ENCODE data around the gene ZNF330. TPM values are rescaled to one million over a fixed set of nuclear protein-coding genes. Genes with fewer than 3 reads are reported as not detected.
"Not testable (repeated sequence)": the region's sequence is repeated elsewhere in the genome, so short reads cannot be mapped to it uniquely, and the experiment has no call there.

ZNF330 gene
- total and polyA plus RNA-seq, 2 donors: 32.4 to 36.0 TPM

GRCh38 chr4:141223418-141223817, 2.7 kb downstream of the ZNF330 start:
- Histone ChIP-seq H3K27me3 (ENCODE audit: control insufficient read depth in 2 of 2, insufficient read depth in 1 of 2, low read length in 1 of 2) (no peaks in the 10 kb centered on the region), H3K36me3 (ENCODE audit: control insufficient read depth in 2 of 2, insufficient read depth in 2 of 2, low read length in 1 of 2) (peaks cover 0 to 28% of the 10 kb centered on the region in 2 donors), H3K27ac (ENCODE audit: low read depth in 1 of 2, low read length in 1 of 2) (no peak overlapping the region), H3K4me1 (ENCODE audit: control insufficient read depth in 2 of 2, insufficient read depth in 2 of 2, low read length in 2 of 2) (peaks cover 0 to 6% of the 10 kb centered on the region in 2 donors), H3K4me3 (ENCODE audit: low read length in 2 of 2) (no peak overlapping the region), H3K9me3 (ENCODE audit: control insufficient read depth in 2 of 2, insufficient read depth in 1 of 2, low read length in 1 of 2) (no peaks in the 10 kb centered on the region)
- DNase-seq (ENCODE audit: low read depth in 6 of 9, low spot score in 9 of 9): no peak
- WGBS: 100% methylated on average over 1 of the region's 1 CpG

- not testable (repeated sequence) for H3K27me3 ChIP-seq (ENCODE audit: control insufficient read depth in 2 of 2, insufficient read depth in 1 of 2, low read length in 1 of 2); H3K4me3 ChIP-seq (ENCODE audit: low read length in 2 of 2); DNase-seq (ENCODE audit: low read depth in 6 of 9, low spot score in 9 of 9); H3K9me3 ChIP-seq (ENCODE audit: control insufficient read depth in 2 of 2, insufficient read depth in 1 of 2, low read length in 1 of 2); H3K4me1 ChIP-seq (ENCODE audit: control insufficient read depth in 2 of 2, insufficient read depth in 2 of 2, low read length in 2 of 2); H3K27ac ChIP-seq (ENCODE audit: low read depth in 1 of 2, low read length in 1 of 2)
- peaks cover 4 to 60% of the 10 kb centered on the region in 2 donors for H3K36me3 ChIP-seq (ENCODE audit: control insufficient read depth in 2 of 2, insufficient read depth in 2 of 2, low read length in 1 of 2)
- 98% methylated on average over 5 of the region's 5 CpGs for WGBS
Measured at GRCh38 chr4:141227280-141227679, 6.6 kb downstream of the ZNF330 start.

GRCh38 chr4:141229408-141230101, 8.9 kb downstream of the ZNF330 start:
- Histone ChIP-seq H3K36me3 (ENCODE audit: control insufficient read depth in 2 of 2, insufficient read depth in 2 of 2, low read length in 1 of 2) (peaks cover 10 to 60% of the 10 kb centered on the region in 2 donors), H3K27ac (ENCODE audit: low read depth in 1 of 2, low read length in 1 of 2) (no peak overlapping the region), H3K27me3 (ENCODE audit: control insufficient read depth in 2 of 2, insufficient read depth in 1 of 2, low read length in 1 of 2) (no peaks in the 10 kb centered on the region), H3K4me1 (ENCODE audit: control insufficient read depth in 2 of 2, insufficient read depth in 2 of 2, low read length in 2 of 2) (no peaks in the 10 kb centered on the region), H3K4me3 (ENCODE audit: low read length in 2 of 2) (no peak overlapping the region), H3K9me3 (ENCODE audit: control insufficient read depth in 2 of 2, insufficient read depth in 1 of 2, low read length in 1 of 2) (no peaks in the 10 kb centered on the region)
- WGBS: over 99% methylated on average over 5 of the region's 5 CpGs
- no peak for DNase-seq (ENCODE audit: low read depth in 6 of 9, low spot score in 9 of 9)

GRCh38 chr4:141233673-141234072, 13.0 kb downstream of the ZNF330 start:
- WGBS: 97% methylated on average over 3 of the region's 3 CpGs
- no peaks in the 10 kb centered on the region for H3K9me3 ChIP-seq (ENCODE audit: control insufficient read depth in 2 of 2, insufficient read depth in 1 of 2, low read length in 1 of 2)
- H3K4me1 ChIP-seq (ENCODE audit: control insufficient read depth in 2 of 2, insufficient read depth in 2 of 2, low read length in 2 of 2): no peaks in the 10 kb centered on the region
- no peak overlapping the region for H3K27ac ChIP-seq (ENCODE audit: low read depth in 1 of 2, low read length in 1 of 2)
- H3K4me3 ChIP-seq (ENCODE audit: low read length in 2 of 2): no peak overlapping the region
- no peaks in the 10 kb centered on the region for H3K27me3 ChIP-seq (ENCODE audit: control insufficient read depth in 2 of 2, insufficient read depth in 1 of 2, low read length in 1 of 2)
- H3K36me3 ChIP-seq (ENCODE audit: control insufficient read depth in 2 of 2, insufficient read depth in 2 of 2, low read length in 1 of 2): peaks cover 18 to 49% of the 10 kb centered on the region in 2 donors
- no peak for DNase-seq (ENCODE audit: low read depth in 6 of 9, low spot score in 9 of 9)

GRCh38 chr4:141238186-141238585, 17.5 kb downstream of the ZNF330 start:
- no peaks in the 10 kb centered on the region for H3K27me3 ChIP-seq (ENCODE audit: control insufficient read depth in 2 of 2, insufficient read depth in 1 of 2, low read length in 1 of 2)
- no peak overlapping the region for H3K4me3 ChIP-seq (ENCODE audit: low read length in 2 of 2)
- peaks cover 14 to 15% of the 10 kb centered on the region in 2 donors for H3K36me3 ChIP-seq (ENCODE audit: control insufficient read depth in 2 of 2, insufficient read depth in 2 of 2, low read length in 1 of 2)
- H3K9me3 ChIP-seq (ENCODE audit: control insufficient read depth in 2 of 2, insufficient read depth in 1 of 2, low read length in 1 of 2): no peaks in the 10 kb centered on the region
- 70% methylated on average over 3 of the region's 3 CpGs for WGBS
- no peaks in the 10 kb centered on the region for H3K4me1 ChIP-seq (ENCODE audit: control insufficient read depth in 2 of 2, insufficient read depth in 2 of 2, low read length in 2 of 2)
- no peak overlapping the region for H3K27ac ChIP-seq (ENCODE audit: low read depth in 1 of 2, low read length in 1 of 2)
- no peak for DNase-seq (ENCODE audit: low read depth in 6 of 9, low spot score in 9 of 9)

GRCh38 chr4:141240259-141240658, 19.6 kb downstream of the ZNF330 start:
- Histone ChIP-seq H3K4me1 (ENCODE audit: control insufficient read depth in 2 of 2, insufficient read depth in 2 of 2, low read length in 2 of 2) (no peaks in the 10 kb centered on the region), H3K27ac (ENCODE audit: low read depth in 1 of 2, low read length in 1 of 2) (no peak overlapping the region)
- 65% methylated on average over 3 of the region's 3 CpGs for WGBS

GRCh38 chr4:141240671-141241070, 20.0 kb downstream of the ZNF330 start:
- WGBS: 83% methylated on average over 2 of the region's 2 CpGs
- no peak overlapping the region for H3K4me3 ChIP-seq (ENCODE audit: low read length in 2 of 2)
- H3K27ac ChIP-seq (ENCODE audit: low read depth in 1 of 2, low read length in 1 of 2): no peak overlapping the region
- no peaks in the 10 kb centered on the region for H3K4me1 ChIP-seq (ENCODE audit: control insufficient read depth in 2 of 2, insufficient read depth in 2 of 2, low read length in 2 of 2)
- DNase-seq (ENCODE audit: low read depth in 6 of 9, low spot score in 9 of 9): no peak
- no peaks in the 10 kb centered on the region for H3K9me3 ChIP-seq (ENCODE audit: control insufficient read depth in 2 of 2, insufficient read depth in 1 of 2, low read length in 1 of 2)
- peaks cover 0 to under 1% of the 10 kb centered on the region in 2 donors for H3K36me3 ChIP-seq (ENCODE audit: control insufficient read depth in 2 of 2, insufficient read depth in 2 of 2, low read length in 1 of 2)
- H3K27me3 ChIP-seq (ENCODE audit: control insufficient read depth in 2 of 2, insufficient read depth in 1 of 2, low read length in 1 of 2): no peaks in the 10 kb centered on the region

More at GRCh38 chr4:141240259-141240658, 19.6 kb downstream of the ZNF330 start:
- no peak for DNase-seq (ENCODE audit: low read depth in 6 of 9, low spot score in 9 of 9)
- Histone ChIP-seq H3K4me3 (ENCODE audit: low read length in 2 of 2) (no peak overlapping the region), H3K36me3 (ENCODE audit: control insufficient read depth in 2 of 2, insufficient read depth in 2 of 2, low read length in 1 of 2) (peaks cover 2 to 3% of the 10 kb centered on the region in 2 donors), H3K27me3 (ENCODE audit: control insufficient read depth in 2 of 2, insufficient read depth in 1 of 2, low read length in 1 of 2) (no peaks in the 10 kb centered on the region), H3K9me3 (ENCODE audit: control insufficient read depth in 2 of 2, insufficient read depth in 1 of 2, low read length in 1 of 2) (no peaks in the 10 kb centered on the region)

GRCh38 chr4:141241986-141242385, 21.3 kb downstream of the ZNF330 start:
- no peaks in the 10 kb centered on the region for H3K4me1 ChIP-seq (ENCODE audit: control insufficient read depth in 2 of 2, insufficient read depth in 2 of 2, low read length in 2 of 2)
- no peak overlapping the region for H3K27ac ChIP-seq (ENCODE audit: low read depth in 1 of 2, low read length in 1 of 2)
- H3K4me3 ChIP-seq (ENCODE audit: low read length in 2 of 2): no peak overlapping the region
- H3K9me3 ChIP-seq (ENCODE audit: control insufficient read depth in 2 of 2, insufficient read depth in 1 of 2, low read length in 1 of 2): no peaks in the 10 kb centered on the region
- H3K36me3 ChIP-seq (ENCODE audit: control insufficient read depth in 2 of 2, insufficient read depth in 2 of 2, low read length in 1 of 2): no peaks in the 10 kb centered on the region
- no peaks in the 10 kb centered on the region for H3K27me3 ChIP-seq (ENCODE audit: control insufficient read depth in 2 of 2, insufficient read depth in 1 of 2, low read length in 1 of 2)
- WGBS: 61% methylated on average over 1 of the region's 1 CpG
- DNase-seq (ENCODE audit: low read depth in 6 of 9, low spot score in 9 of 9): no peak

- Histone ChIP-seq H3K4me1 (ENCODE audit: control insufficient read depth in 2 of 2, insufficient read depth in 2 of 2, low read length in 2 of 2) (no peaks in the 10 kb centered on the region), H3K4me3 (ENCODE audit: low read length in 2 of 2) (no peak overlapping the region), H3K27me3 (ENCODE audit: control insufficient read depth in 2 of 2, insufficient read depth in 1 of 2, low read length in 1 of 2) (no peaks in the 10 kb centered on the region), H3K9me3 (ENCODE audit: control insufficient read depth in 2 of 2, insufficient read depth in 1 of 2, low read length in 1 of 2) (no peaks in the 10 kb centered on the region), H3K36me3 (ENCODE audit: control insufficient read depth in 2 of 2, insufficient read depth in 2 of 2, low read length in 1 of 2) (no peaks in the 10 kb centered on the region), H3K27ac (ENCODE audit: low read depth in 1 of 2, low read length in 1 of 2) (no peak overlapping the region)
- WGBS: 100% methylated on average over 1 of the region's 1 CpG
- no peak for DNase-seq (ENCODE audit: low read depth in 6 of 9, low spot score in 9 of 9)
Measured at GRCh38 chr4:141244419-141244818, 23.7 kb downstream of the ZNF330 start.
